Measurements from ENCODE around the gene SULT2B1.
"Not testable (repeated sequence)": the region's sequence is repeated elsewhere in the genome, so short reads cannot be mapped to it uniquely, and the experiment has no call there.

- TF ChIP-seq MAZ (IDR thresholded peaks at IDR 0.05; ENCODE audit: borderline replicate concordance, low read depth, low read length); CTCF (IDR thresholded peaks at IDR 0.05); JUN (IDR thresholded peaks at IDR 0.05); CHD2 (IDR thresholded peaks at IDR 0.05; ENCODE audit: low read length, partially characterized antibody); POLR2A (IDR thresholded peaks at IDR 0.05; ENCODE audit: low read length); KDM1A (IDR thresholded peaks at IDR 0.05; ENCODE audit: low read depth); RCOR1 (IDR thresholded peaks at IDR 0.05; ENCODE audit: low read depth, low read length); ZNF302 (CRISPR knock-in tag; IDR thresholded peaks at IDR 0.05); EP300 (IDR thresholded peaks at IDR 0.05); SMC3 (IDR thresholded peaks at IDR 0.05): not testable (repeated sequence)
These were observed 13.9 kb upstream of the SULT2B1 start for GRCh38 chr19:48538057-48538456.

Measured in A549 (cell line).